ENCODE results near the gene POP4. TPM values are rescaled to one million over a fixed set of nuclear protein-coding genes. Genes with fewer than 3 reads are reported as not detected.

Gene POP4
- total RNA-seq, 1 donor from 2014 or later = 48.4 TPM

DNA sequence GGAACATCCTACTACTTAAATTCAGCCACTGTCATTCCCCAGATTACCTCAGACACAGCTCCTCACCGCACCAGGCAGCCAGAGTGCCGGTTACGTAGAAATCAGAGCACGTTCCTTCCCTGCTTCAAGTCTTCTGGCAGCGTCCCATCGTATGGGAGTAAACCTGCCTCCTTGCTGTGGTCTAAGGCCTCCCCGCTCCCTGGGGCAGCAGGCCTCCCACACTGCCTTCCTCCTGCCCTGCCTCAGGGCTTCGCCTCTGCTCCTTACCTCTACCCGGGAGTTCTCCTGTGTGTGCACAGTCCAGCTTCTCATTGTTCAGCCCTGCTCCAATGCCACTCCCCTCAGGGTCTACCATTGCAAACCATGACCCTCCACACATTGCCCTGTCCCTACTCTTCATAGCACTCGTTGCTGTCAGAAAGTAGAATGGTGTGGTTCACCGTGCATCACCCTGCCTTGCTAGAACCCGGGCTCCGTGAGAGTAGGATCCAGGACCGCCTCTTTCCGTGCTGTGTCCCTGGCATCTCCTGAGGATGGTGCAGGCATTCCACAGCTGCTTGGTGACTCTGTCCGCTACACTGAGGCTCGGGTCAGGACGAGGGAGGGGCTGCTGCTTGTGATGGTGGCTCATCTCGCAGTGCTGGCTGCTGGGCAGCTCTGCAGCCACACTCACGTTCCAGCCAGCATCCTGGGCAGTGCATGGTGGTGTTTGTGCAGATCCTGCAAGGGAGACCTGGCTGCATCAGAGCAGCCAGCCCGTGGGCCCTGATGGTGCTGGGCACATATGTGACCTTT lies 6.9 kb downstream of the POP4 start:
- Mint-ChIP-seq H3K36me3 (peaks cover 7% of the 10 kb centered on the region), H3K4me1 (ENCODE audit: unreplicated experiment) (peaks cover 11% of the 10 kb centered on the region), H3K4me3 (no peak overlapping the region), H3K27ac (no peak overlapping the region), H3K9me3 (no peaks in the 10 kb centered on the region), H3K27me3 (no peaks in the 10 kb centered on the region)
- DNase-seq (ENCODE audit: extremely low spot score, unreplicated experiment) = no peak
- TF ChIP-seq, protein P1, sequence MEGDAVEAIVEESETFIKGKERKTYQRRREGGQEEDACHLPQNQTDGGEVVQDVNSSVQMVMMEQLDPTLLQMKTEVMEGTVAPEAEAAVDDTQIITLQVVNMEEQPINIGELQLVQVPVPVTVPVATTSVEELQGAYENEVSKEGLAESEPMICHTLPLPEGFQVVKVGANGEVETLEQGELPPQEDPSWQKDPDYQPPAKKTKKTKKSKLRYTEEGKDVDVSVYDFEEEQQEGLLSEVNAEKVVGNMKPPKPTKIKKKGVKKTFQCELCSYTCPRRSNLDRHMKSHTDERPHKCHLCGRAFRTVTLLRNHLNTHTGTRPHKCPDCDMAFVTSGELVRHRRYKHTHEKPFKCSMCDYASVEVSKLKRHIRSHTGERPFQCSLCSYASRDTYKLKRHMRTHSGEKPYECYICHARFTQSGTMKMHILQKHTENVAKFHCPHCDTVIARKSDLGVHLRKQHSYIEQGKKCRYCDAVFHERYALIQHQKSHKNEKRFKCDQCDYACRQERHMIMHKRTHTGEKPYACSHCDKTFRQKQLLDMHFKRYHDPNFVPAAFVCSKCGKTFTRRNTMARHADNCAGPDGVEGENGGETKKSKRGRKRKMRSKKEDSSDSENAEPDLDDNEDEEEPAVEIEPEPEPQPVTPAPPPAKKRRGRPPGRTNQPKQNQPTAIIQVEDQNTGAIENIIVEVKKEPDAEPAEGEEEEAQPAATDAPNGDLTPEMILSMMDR (conservative IDR thresholded peaks at IDR 0.05) = no peak

DNA sequence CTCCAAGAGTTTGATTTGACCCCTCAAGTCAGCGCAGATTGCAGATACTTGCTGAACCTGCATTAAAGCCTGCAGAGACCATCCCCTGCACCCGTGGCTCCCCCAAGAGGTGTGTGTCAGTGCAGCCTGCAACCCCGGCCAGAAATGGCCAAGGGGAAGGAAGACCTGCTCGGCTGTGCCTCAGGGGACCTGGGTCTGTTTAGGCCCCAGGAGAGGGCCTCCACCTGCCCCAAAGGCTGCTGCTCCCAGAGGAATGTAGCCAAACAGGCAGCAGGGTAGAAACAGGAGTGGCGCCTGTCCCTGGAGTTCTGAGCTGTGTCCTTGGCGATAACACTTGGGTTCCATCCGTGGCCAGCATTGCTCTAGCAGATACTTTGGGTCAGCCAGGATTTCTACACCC lies 8.0 kb downstream of the POP4 start:
- Mint-ChIP-seq H3K36me3 (peaks cover 7% of the 10 kb centered on the region), H3K9me3 (no peaks in the 10 kb centered on the region), H3K27me3 (no peaks in the 10 kb centered on the region), H3K4me1 (ENCODE audit: unreplicated experiment) (peaks cover 11% of the 10 kb centered on the region), H3K4me3 (no peak overlapping the region), H3K27ac (no peak overlapping the region)
- TF ChIP-seq, protein P1 (conservative IDR thresholded peaks at IDR 0.05) = no peak
- DNase-seq (ENCODE audit: extremely low spot score, unreplicated experiment) = no peak

DNA sequence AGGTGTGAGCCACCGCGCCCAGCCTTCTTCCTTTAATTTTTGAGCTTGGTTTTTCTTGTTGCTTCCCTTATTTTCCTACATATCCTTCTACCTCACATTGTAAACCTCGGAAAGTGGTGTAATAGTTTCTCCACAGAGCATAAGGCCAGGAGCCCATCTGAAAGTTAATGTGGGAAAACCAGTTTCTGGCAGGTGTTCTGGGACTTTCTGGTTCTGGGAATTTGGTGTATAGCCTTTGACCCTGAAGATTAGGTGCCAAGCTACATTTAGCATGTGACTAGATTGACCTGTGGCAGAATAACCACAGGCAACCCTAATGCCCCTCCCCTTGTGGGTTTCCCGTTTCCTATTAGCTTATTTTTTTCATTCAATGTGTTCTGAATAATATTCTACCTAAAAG lies 8.7 kb downstream of the POP4 start:
- Mint-ChIP-seq H3K9me3 (no peaks in the 10 kb centered on the region), H3K27me3 (no peaks in the 10 kb centered on the region), H3K27ac (no peak overlapping the region), H3K36me3 (peaks cover 7% of the 10 kb centered on the region), H3K4me3 (no peak overlapping the region), H3K4me1 (ENCODE audit: unreplicated experiment) (peaks cover 11% of the 10 kb centered on the region)
- TF ChIP-seq, protein P1 (conservative IDR thresholded peaks at IDR 0.05) = no peak
- no peak for DNase-seq (ENCODE audit: extremely low spot score, unreplicated experiment)

DNA sequence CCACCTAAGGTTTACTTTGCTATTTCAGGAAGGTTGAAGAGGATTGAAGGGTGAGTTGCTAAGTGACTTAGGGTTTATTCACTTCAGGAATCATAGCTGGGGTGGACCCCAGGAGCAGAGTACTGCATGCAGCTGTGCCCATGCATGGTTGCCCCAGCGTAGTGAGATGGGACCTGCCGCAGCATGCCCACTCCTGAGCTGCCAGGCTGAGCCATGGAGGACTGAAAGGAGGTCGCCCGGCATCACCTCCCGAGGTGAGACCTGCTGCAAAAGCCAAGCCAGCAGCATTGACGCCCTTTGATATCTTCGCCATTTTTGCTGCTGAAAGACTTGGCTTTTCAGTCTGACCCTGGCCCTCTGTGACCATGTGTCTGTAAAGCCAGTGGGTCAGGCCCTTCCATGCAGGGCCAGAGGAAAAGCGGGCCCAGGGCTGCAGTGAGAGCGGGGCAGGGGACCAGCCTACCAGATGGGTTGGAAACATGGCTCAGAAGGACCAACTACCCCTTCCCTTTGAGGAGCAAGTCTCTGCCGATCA lies 9.9 kb downstream of the POP4 start:
- no peak for DNase-seq (ENCODE audit: extremely low spot score, unreplicated experiment)
- no peak overlapping the region for H3K4me3 Mint-ChIP-seq
- no peaks in the 10 kb centered on the region for H3K9me3 Mint-ChIP-seq
- H3K4me1 Mint-ChIP-seq (ENCODE audit: unreplicated experiment) = peaks cover 6% of the 10 kb centered on the region
- H3K27ac Mint-ChIP-seq = no peak overlapping the region
- TF ChIP-seq, protein P1 (conservative IDR thresholded peaks at IDR 0.05) = no peak
- H3K27me3 Mint-ChIP-seq = no peaks in the 10 kb centered on the region
- peaks cover 3% of the 10 kb centered on the region for H3K36me3 Mint-ChIP-seq

DNA sequence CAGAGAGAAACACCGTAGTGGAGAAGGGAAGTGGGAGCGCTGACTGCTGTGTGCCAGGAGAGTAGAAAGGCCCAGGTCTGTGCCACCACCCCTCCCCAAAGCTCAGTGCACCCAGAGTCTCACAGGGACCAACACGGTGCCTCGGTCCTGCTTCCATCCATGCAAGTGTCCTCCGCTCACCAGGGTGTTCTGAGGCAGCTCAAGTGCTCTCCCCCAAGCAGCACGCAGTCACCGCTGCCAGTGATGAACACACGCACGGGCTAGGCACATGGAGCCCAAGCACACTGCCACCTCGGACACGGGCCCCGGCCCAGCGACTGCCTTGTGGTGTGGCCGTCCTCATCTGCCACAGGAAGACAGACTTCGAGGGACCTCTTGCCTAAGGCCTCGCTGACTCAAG lies 10.5 kb downstream of the POP4 start:
- H3K9me3 Mint-ChIP-seq = no peaks in the 10 kb centered on the region
- H3K4me1 Mint-ChIP-seq (ENCODE audit: unreplicated experiment) = peaks cover 6% of the 10 kb centered on the region
- TF ChIP-seq, protein P1 (conservative IDR thresholded peaks at IDR 0.05) = no peak
- no peak overlapping the region for H3K4me3 Mint-ChIP-seq
- H3K36me3 Mint-ChIP-seq = peaks cover 3% of the 10 kb centered on the region
- H3K27ac Mint-ChIP-seq = no peak overlapping the region
- no peaks in the 10 kb centered on the region for H3K27me3 Mint-ChIP-seq
- no peak for DNase-seq (ENCODE audit: extremely low spot score, unreplicated experiment)

Measured in type B pancreatic cell (in vitro differentiated cells).